Measurements from ENCODE around the gene COX19.

Gene COX19

GRCh38 chr7:990933-991728 is 15.8 kb upstream of the COX19 start:
- DNase-seq = no peak

GRCh38 chr7:990352-990932 is 15.1 kb upstream of the COX19 start:
- DNase-seq = no peak

- no peak for DNase-seq
Observed at GRCh38 chr7:988963-989529, 13.7 kb upstream of the COX19 start.

- no peak for DNase-seq
Observed at GRCh38 chr7:988426-988911, 13.1 kb upstream of the COX19 start.

GRCh38 chr7:987909-988308 is 12.6 kb upstream of the COX19 start:
- DNase-seq = no peak

- DNase-seq = no peak
Observed at GRCh38 chr7:986766-987751, 11.7 kb upstream of the COX19 start.

GRCh38 chr7:985915-986741 is 10.8 kb upstream of the COX19 start:
- DNase-seq = no peak

- DNase-seq = no peak
Observed at GRCh38 chr7:985127-985416, 9.7 kb upstream of the COX19 start.

GRCh38 chr7:984361-985126 is 9.2 kb upstream of the COX19 start:
- no peak for DNase-seq

GRCh38 chr7:983616-984071 is 8.3 kb upstream of the COX19 start:
- DNase-seq = no peak

- no peak for DNase-seq
Observed at GRCh38 chr7:983004-983615, 7.8 kb upstream of the COX19 start, which contains the start of gene CYP2W1. CYP2W1 (plus strand) TSS chr7:983181; CDS start chr7:983212, 31 bp downstream.

- DNase-seq = no peak
Observed at GRCh38 chr7:982511-983003, 7.2 kb upstream of the COX19 start.

GRCh38 chr7:981793-982510 is 6.6 kb upstream of the COX19 start:
- DNase-seq = no peak

GRCh38 chr7:979886-980571 is 4.7 kb upstream of the COX19 start:
- no peak for DNase-seq

- no peak for DNase-seq
Observed at GRCh38 chr7:979151-979550, 3.8 kb upstream of the COX19 start.

GRCh38 chr7:978416-979091 is 3.2 kb upstream of the COX19 start:
- DNase-seq = no peak

GRCh38 chr7:978049-978346 is 2.6 kb upstream of the COX19 start:
- no peak for DNase-seq

GRCh38 chr7:977326-978048 is 2.1 kb upstream of the COX19 start:
- DNase-seq = no peak
